T-helper 9 cell (primary cell): ENCODE measurements around the gene AGBL1.

Experiments
- DNase-seq: peaks from one replicate; pipeline ENCODE4 v3.0.0-alpha.2; 2020

AGBL1 gene

DNA sequence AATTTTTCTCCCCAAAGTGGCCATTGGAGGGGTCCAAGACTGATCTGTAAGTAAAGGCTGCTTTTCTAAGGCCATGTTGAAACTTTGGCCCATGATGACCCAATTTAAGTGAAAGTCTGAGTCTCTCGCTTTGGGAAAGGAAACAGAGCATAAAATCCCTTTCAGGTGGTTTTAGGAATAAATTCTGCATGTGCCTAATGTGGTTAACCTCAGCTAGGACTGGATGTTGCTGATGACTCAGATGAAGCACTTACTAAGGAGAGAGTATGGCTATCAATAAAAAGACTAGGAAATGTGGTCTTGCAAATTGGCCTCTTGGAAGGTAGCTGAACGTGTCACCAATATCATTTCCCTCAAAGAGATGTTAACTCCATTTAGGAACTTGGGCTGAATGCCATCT lies 458.5 kb downstream of the AGBL1 start:
- DNase-seq = no peak

DNA sequence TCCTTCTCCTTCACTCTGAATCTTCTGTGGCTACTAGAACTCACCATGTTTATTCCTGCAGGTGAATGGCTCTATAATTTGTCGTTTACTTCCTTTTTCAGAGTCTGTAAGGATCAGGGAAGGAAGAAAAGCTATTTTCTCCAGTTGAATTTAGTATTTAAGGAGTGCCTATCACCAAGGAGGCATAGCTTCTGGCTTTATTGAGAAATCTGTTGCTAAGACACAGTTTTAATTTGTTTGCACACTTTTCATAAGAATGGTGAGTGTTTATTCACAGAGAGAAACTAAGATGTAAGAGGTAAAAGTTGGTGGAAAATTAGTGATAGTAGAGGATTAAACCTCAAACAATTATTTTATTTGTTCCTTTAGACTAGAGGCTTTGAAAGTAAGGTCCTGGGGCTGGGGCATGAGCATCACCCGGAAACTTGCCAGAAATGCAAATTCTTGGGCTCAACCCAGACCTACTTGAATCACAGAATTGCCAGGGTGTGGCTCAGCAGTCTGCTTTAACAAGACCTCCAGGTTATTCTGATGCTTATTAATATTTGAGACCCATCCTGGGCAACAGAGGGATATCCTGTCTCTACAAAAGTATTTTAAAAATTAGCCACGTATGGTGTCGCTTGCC lies 461.3 kb downstream of the AGBL1 start:
- no peak for DNase-seq

DNA sequence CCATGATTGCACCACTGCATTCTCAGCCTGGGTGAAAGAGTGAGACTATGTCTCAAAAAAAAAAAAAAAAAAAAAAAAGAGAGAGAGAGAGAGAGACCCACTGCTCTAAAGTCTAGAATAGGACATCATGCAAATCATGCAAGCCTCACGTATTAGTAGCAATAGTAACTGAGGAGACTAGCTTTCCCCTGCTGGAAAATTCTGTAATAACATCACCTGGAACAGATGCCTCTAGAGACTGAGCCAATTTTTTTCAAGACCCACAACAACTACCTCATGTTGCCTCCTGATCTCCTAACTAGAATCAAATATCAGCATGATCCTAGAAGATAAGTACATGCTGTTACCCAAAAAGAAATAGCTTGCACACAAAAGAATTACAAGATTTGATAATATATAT lies 461.9 kb downstream of the AGBL1 start:
- no peak for DNase-seq

DNA sequence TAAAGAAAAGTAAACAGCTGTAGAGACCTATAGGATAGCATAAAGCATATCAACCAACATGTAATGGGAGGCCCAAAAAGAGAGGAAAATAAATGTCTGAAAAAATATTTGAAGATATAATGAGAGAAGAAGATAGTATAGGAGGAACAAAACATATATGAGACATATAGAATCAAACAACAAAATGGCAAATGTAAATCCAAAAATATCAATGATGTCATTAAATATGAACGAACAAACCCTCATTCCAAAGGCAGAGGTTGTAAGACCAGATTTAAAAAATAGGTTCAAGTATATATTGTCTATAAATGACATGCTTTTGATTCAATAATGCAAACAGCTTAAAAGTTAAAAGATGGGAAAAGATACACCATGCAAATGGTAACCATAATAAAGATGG lies 470.4 kb downstream of the AGBL1 start:
- DNase-seq = no peak

DNA sequence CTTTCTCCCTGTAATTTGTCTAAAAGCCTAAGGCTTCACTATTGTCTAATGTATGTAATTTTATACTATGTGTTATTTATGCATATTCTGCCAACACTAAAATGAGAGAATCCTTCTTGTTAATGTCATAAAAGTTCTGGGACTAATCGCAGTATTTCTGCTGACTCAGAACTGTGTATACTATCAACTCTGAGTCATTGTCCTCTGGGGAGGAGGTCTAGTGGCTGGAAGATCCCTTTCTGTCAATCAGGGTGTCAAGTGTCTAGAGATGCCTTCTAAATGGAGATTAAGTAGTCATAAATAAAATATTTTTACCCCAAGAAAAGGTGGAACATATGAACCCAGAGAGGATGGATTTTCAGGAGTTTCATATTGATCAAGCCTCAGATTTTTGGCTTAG lies 473.4 kb downstream of the AGBL1 start:
- DNase-seq = no peak

DNA sequence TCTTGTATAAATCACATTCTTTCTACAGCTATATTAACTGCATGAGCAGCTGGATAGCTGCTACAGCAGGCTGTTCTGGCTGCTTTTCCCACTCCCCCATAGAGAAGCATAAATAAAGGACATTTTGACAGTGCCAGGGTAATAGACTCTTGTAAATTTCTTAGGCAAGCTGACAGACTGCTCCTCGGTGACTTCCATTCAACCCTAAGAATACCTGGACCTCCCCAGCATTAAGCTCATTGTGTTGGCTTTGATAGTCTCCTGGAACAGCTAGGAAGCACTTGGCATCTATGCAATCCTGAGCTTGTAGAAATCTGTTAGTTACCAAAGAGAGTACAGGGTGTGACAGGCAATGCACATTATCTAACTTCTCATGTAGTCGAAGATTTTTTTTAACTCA lies 475.4 kb downstream of the AGBL1 start:
- no peak for DNase-seq

DNA sequence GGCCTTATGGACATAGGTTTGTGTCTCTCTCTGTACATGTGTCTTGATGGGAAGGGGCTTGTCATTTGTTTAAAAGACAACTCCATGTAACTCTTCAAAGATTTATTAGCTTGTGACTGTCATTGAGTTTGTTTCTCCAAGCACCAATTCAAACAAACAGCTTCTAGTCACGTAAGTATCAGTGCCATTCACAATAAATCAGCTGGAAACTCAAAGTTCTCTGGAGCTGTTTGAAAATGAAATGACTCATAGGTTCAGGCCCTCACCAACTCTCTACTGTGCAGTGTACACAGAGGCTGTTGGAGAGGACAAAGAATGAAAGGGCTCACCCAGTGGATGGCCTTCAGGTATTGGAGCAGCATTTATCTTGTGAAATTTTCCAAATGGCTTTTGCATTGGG lies 476.3 kb downstream of the AGBL1 start:
- no peak for DNase-seq

DNA sequence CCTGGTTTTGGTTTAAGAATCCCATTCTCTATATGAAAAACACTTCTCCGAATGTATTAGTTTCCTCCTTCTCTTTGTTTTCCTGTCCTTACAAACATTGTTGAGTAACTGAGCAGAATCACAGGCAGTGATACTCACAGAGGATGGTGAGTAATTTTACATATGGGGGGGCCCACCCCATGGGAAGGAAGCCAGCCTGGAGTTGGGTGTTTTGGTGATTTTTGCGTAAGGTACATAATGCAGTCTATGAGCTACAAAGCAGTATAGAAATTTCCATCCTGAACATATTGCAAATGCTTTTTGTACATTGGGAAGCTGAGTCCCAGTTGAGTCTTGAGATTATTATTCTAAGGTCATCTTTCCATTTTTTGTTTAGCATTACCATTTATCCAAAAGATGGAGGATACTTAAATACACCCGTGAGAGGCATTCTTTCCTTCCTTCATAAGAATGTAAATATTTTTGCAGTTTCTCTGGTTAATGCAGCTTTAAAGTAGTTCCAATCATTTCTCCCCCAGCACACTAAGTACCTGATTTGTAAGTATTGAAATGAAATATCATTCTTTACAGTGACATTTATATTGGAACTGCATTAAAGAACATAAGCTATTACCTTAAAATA lies 476.8 kb downstream of the AGBL1 start:
- DNase-seq = no peak

DNA sequence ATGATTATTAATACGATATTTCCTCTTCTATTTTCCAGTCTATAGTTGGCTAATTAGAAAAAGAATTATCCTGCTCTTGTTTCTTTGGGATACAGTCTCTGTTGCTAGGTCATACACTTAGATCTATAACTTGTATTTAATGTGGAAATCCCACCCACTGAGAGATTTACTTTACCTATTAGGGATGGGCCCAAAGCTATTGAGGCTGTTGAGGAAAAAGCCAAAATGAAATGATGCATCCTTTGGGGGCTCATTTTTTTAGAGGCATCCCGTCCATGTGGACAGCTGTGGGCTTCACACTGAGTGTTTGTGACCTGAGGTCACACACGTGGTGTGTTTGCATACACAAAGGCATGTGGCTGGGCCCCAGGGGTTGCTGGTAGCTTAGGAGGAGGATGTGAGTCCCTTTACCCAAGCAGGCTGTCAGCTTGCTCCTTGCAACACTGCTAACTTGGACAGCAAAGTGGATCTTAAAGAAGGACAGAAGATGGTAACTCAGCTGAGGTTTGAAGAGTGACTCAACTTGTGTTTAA lies 477.4 kb downstream of the AGBL1 start:
- no peak for DNase-seq

DNA sequence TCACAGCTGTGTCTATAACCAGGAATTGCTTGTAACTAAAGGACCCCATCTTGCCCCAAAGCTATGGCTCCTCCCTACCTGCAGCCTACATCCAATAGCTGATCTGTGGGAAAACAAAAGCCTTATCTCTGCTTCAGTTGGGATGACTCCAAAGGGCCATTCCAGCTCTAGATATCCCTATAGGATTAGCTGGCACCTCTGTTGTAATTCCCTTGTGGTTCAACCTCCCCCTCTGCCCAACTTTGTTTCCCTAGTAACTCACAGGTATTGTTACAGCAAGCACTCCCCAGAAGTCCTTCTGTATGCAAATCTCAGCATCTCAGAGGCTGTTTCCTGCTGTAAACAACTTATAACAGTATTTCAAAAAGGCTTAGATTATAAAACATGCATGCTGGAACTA lies 478.6 kb downstream of the AGBL1 start:
- DNase-seq = no peak

DNA sequence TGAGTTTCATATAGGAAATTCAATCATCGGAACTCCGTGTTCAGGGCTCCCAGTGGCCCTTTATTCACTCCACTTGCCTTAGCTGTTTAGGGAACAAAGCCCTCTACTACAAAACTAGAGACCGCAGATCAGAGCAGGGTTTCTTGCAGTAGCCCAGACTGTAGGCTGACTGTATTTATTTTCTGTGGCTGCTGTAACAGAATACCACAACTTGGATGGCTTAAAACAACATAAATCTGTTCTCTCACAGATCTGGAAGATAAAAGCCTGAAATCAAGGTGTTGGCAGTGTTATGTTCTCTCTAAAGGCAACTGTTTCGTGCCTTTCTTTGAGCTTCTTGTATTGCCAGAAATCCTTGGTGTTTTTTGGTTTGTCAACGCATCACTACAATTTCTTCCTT lies 479.0 kb downstream of the AGBL1 start:
- no peak for DNase-seq

DNA sequence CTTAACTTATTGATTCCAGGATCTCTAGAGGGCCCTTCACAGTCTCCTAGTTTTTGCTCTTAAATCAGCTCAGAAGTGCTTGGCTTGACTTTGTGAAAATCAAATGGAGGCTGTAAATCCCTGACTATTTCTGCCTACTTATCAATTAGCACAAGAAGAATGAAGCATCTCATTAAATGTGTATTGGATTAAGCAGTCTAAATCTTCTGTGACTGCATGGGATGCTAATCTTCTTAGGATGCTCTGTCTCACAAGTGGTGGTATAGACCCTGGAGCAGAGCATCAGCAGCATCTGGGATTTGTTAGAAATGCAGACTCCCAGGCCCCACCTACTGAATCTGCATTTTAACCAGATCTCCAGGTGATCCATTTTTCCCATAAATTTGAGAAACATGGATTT lies 488.7 kb downstream of the AGBL1 start:
- no peak for DNase-seq

DNA sequence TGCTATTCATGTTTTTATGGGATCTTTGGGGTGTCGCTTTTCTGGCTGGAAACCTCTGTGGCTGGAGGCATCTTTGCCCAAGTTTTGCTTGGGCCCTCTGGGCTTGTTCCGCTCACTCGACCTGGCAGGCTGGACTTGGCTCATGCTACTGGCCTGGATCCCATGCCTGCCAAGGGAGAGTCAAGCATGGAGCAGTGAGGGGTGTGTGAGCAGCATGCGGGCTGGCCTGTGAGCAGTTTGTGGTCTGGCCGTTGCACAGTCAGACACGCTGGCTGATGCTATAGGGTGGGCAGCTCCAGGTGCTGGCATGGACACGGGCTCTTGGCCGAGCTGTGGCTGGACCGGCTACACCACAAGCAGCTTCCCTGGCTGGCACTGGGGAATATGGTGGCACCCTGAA lies 491.1 kb downstream of the AGBL1 start:
- DNase-seq = no peak

DNA sequence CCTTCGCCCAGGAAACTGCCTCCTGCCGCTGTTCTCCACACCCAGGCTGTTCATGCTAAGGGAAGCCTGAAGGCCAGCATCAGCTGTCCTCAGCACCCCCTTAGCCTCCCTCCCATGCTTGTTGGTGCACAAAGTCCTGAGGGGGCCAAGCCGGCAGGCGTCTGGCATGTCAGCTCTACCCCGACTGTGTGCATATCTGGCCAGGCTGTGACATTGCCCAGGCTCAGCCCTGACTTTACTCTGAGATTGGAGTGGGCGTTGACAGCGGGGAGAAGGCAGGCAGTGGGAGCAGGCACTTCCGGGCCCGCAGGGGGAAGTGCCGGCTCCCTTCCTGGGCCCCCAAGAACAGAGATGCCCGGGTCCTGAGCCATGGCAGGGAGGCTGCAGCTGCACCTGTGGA lies 492.2 kb downstream of the AGBL1 start:
- DNase-seq = no peak

DNA sequence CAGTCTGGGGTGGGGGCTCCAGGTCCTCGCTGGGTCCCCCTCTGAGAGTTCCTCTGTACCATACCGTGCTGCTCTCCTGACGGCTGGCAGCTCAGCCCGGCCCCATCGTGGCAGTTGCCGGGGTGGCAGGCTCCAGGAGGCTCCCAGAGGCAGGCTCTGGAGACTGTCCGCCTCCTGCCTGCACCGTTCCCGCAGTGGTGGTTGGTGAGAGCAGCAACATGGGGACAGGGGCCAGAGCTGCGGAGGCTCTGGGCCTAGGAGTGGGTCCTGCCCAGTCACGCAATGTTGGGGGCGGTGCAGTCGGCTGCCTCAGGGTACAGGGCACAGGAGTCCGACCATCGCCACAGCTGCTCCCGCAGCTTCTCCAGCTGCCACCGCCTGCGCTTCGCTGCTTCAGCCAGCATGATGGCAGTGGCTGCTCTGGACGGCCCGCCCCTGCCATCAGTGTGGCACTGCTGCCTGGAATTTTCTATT lies 492.7 kb downstream of the AGBL1 start:
- DNase-seq = no peak

DNA sequence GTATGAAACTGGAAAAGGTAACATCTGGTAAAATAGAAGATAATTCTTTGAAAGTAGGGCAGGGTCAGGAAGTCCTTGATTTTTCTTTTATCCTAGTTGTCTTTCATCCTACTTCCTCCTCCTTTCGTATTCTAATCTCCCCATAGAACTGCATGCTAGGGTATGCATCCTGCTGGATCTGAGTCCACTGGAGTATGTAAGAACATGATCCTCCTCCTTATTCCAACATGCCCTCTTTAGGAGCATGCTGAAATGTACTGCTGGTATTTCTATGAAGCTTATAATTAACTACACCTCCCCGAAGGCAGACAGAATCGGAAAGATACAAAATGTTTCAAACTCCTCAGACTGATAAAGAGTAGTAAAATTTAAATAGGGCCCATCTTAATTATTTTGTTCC lies 493.8 kb downstream of the AGBL1 start:
- no peak for DNase-seq

DNA sequence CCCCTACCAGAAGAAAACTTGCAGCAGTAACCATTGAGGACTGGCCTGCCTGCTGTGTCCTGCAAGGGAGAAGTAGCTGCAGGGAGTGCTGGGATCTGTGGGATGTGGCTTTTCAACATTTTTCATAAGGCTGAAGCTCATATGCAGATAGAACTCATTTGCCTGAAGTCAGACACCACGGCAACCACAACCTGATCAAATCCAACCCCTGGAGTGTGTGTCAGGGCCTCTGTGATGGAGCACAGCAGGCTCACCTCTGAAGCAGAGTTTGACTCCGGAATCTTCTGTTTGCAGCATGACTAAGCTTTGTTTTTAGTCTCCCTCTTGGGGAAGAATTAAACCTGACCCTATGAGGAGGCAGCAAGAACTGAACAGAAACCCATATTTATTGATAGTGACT lies 508.7 kb downstream of the AGBL1 start:
- DNase-seq = no peak

DNA sequence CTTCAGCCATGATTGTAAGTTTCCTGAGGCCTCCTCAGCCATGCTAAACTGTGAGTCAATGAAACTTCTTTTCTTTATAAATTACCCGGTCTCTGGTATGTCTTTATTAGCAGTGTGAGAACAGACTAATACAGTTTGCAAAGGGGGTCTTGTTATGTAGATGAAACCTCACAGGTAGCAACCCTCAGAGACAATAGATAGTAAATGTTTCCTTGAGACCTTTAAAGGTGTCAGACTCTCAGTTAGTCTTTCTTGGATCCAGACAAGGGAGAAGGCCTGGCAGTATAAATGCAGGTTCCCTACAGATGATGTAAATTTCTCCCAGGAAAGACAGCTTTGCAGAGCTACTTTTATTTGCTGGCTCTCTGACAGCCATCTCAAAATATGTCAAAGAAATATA lies 510.8 kb downstream of the AGBL1 start:
- no peak for DNase-seq

DNA sequence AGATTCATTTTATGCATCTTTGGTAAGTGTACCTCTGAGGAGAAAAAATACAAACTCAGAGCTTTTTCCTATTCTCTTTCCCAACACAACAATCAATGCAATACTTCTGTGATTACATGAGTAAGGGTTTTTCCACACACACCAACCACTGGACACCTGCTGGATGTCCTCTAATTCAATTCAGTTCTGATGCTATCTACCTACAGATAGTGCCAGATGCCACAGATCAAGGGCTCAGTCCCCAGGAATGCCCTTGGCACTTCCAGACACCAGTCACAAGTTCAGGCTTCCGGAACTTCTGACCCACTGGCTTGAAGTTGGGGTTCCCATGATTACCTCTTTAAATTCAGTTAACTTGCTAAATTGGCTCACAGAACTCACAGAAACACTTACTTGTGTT lies 511.5 kb downstream of the AGBL1 start:
- DNase-seq = no peak

DNA sequence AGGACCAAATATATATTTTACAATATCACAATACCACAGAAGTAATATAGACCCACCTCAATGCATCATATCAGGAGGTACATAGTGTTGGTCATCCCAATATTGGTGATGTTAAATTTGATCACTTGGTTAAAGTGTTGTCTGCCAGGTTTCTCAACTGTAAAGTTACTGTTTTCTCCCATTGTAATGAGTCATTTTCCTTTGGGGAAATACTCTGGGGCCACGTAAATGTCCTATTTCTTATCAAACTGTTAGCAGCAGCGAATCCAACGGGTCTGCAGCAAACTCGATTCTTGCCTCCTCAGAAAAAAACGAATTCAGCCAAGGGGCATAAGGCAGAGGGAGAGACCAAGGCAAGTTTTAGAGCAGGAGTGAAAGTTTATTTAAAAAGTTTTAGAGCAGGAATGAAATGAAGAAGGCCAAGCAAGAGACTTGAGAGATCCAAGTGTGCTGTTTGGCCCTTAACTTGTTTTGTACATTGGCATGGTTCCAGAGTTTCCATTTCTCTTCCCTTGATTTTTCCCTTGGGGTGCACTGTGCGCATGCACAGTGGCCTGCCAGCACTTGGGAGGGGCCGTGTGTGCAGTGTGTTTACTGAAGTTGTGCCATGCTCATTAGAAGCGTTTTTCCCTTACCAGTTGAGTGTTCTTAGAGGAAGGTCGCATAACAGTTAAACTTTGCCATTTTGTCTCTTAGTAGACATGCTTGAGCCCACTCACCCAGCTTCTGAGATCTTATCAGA lies 512.5 kb downstream of the AGBL1 start:
- no peak for DNase-seq

DNA sequence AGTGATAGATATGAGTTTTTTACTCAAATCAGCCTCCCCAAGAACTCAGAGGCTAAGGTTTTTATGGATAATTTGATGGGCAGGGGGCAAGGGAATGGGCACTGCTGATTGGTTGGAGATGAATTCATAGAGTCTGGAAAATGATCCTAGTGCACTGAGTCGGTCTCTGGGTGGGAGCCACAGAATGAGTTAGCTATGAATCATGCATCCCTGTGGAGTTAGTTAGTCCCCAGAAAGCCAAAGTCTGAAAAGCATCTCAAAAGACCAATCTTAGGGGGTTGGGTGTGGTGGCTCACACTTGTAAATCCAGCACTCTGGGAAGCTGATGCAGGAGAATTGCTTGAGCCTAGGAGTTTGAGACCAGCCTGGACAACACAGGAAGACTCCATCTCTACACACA lies 516.1 kb downstream of the AGBL1 start:
- no peak for DNase-seq

DNA sequence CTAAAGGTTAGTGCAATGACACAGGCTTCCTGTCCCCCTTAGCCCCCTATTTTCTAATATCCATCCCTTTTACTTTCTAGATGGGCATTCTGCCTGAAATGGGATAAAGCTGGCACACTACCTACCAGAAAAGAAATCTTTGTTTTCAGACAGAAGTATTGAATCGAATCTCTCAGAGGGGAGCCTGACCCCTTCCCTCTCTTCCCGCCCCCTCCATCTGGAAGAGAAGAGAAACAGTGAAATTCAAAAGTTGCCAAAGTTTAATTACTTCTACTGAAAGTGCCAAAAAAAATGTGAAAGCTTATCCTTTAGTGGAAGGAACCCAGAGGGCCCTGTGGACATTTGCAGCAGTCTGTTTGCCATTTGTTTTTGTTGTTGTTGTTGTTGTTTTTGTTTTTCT lies 523.8 kb downstream of the AGBL1 start:
- DNase-seq = no peak

DNA sequence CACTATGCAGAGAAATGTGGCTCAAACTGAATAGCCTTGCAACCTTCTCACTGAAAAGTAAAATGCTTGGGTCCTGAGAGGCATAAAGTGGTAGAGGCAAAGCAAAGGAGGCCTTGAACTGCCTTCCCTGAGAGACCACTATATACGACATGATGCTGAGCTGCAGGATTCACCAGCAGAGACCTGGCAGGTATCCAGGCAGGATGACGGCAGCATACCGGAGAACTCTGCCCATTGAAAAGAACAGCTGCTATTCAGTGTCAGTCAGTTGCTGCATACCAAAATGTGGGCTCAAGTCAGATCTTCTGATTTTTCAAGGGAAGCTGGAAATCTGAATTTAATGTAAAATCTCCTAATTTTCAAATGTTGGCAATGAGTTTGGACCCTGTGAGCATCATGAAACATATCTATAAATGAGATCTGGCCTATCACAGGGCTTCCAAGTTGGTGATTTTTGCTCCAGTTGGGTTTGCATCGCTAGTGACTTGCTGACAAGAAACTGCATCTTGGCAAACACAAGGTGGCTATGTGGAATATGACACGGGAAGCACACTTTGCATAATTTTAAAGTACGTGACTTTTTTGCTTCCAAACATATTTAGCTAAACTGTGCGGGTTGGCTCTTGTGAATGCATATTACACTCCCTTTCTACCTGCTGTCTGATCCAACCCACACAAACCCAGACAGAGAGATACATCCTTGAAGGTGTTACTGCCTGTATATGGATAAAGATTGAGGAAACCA lies 529.0 kb downstream of the AGBL1 start:
- DNase-seq = no peak
